HCT116 (cell line): ENCODE measurements around the gene ERC2.

Experiments used
- CEBPB ChIP-seq: IDR thresholded peaks from 2 replicates; pipeline ENCODE4 v1.6.1; 2012; ENCODE audit warnings: low read depth
- CTCF ChIP-seq, 3 experiments: fragments of 200-600 bp in 1 of 3; sonication (generic) in 1 of 3; IDR thresholded peaks in 2 of 3; conservative IDR thresholded peaks in 1 of 3; 2 replicates each; pipeline ENCODE4 v1.5.1; 2012 to 2017; ENCODE audit warnings: low read depth in 2 of 3, low read length in 2 of 3, antibody characterized with exemption in 1 of 3, borderline replicate concordance in 1 of 3, control low read depth in 1 of 3, mild to moderate bottlenecking in 1 of 3, mixed read lengths in 1 of 3, mixed run types in 1 of 3, moderate library complexity in 1 of 3; ENCODE audit not compliant: insufficient read depth in 1 of 3
- REST ChIP-seq: IDR thresholded peaks from 2 replicates; pipeline ENCODE4 v1.6.1; 2012; ENCODE audit warnings: low read depth
- SIN3A ChIP-seq: IDR thresholded peaks from 2 replicates; pipeline ENCODE4 v1.6.1; 2012; ENCODE audit warnings: low read depth
- ZBTB33 ChIP-seq: IDR thresholded peaks from 2 replicates; pipeline ENCODE4 v1.6.1; 2011; ENCODE audit warnings: mild to moderate bottlenecking, low read length, moderate library complexity; ENCODE audit not compliant: insufficient replicate concordance; ENCODE audit errors: extremely low read depth

GRCh38 chr3:55682461-55682860 is 785.8 kb downstream of the ERC2 start:
- TF ChIP-seq SIN3A: no peak
- TF ChIP-seq CTCF (IDR thresholded peaks at IDR 0.05 in 2 of 3, conservative IDR thresholded peaks at IDR 0.05 in 1 of 3; ENCODE audit: borderline replicate concordance in 1 of 3, insufficient read depth in 1 of 3, low read depth in 2 of 3, low read length in 2 of 3): no peak
- no peak for TF ChIP-seq CEBPB
- no peak for TF ChIP-seq REST
- no peak for TF ChIP-seq ZBTB33
